Neural cell (in vitro differentiated cells): ENCODE measurements around the gene ARPC1B. TPM values are rescaled to one million over a fixed set of nuclear protein-coding genes. Genes with fewer than 3 reads are reported as not detected.

ENCODE experiments used
- H2AFZ ChIP-seq: fragments of 200-600, 300-800 bp; sonication (generic), shearing (Covaris generic); 2 replicates; pipeline ENCODE4 v1.6.0; 2014; ENCODE audit warnings: low read depth, mild to moderate bottlenecking, antibody characterized with exemption, low read length, moderate library complexity
- H3F3A ChIP-seq: fragments of 200-600 bp; shearing (Covaris generic); 2 replicates; pipeline ENCODE4 v1.6.1; 2016; ENCODE audit warnings: mild to moderate bottlenecking, moderate library complexity, mixed read lengths, antibody characterized with exemption, low read length; ENCODE audit not compliant: insufficient read depth, poor library complexity, severe bottlenecking
- H3K27ac ChIP-seq: fragments of 200-600, 300-800 bp; sonication (generic), shearing (Covaris generic); 2 replicates; pipeline ENCODE4 v1.5.1; 2014; ENCODE audit warnings: mild to moderate bottlenecking, low read length, moderate library complexity
- H3K27me3 ChIP-seq: fragments of 300-800, 200-600 bp; sonication (generic), shearing (Covaris generic); 2 replicates; pipeline ENCODE4 v1.6.0; 2014; ENCODE audit warnings: mild to moderate bottlenecking, low read depth, low read length, moderate library complexity; ENCODE audit not compliant: insufficient read depth
- H3K36me3 ChIP-seq: fragments of 300-800, 200-600 bp; sonication (generic), shearing (Covaris generic); 2 replicates; pipeline ENCODE4 v1.5.1; 2014; ENCODE audit warnings: mild to moderate bottlenecking, antibody characterized with exemption, low read length, moderate library complexity; ENCODE audit not compliant: insufficient read depth
- H3K4me2 ChIP-seq: fragments of 300-800, 200-600 bp; sonication (generic), shearing (Covaris generic); 2 replicates; pipeline ENCODE4 v1.6.0; 2014; ENCODE audit warnings: mild to moderate bottlenecking, low read length
- H3K4me3 ChIP-seq: fragments of 300-800, 200-600 bp; sonication (generic), shearing (Covaris generic); 2 replicates; pipeline ENCODE4 v1.5.1; 2014; ENCODE audit warnings: mild to moderate bottlenecking, low read length, moderate library complexity
- H3K79me2 ChIP-seq: fragments of 200-600 bp; shearing (Covaris generic); replicated peaks from 2 replicates; pipeline ENCODE4 v1.6.0; 2014; ENCODE audit warnings: mild to moderate bottlenecking, low read length, moderate library complexity; ENCODE audit not compliant: insufficient read depth
- H3K9ac ChIP-seq: fragments of 300-800, 200-600 bp; sonication (generic), shearing (Covaris generic); 2 replicates; pipeline ENCODE4 v1.6.1; 2016; ENCODE audit warnings: mild to moderate bottlenecking, low read length, mixed read lengths
- H3K9me2 ChIP-seq: fragments of 200-600 bp; shearing (Covaris generic); 2 replicates; pipeline ENCODE4 v1.6.1; 2016; ENCODE audit warnings: mild to moderate bottlenecking, low read length, mixed read lengths; ENCODE audit not compliant: insufficient read depth
- H3K9me3 ChIP-seq: fragments of 200-600, 300-800 bp; sonication (generic), shearing (Covaris generic); 2 replicates; pipeline ENCODE4 v1.6.1; 2016; ENCODE audit warnings: mild to moderate bottlenecking, mixed run types, low read length, moderate library complexity, mixed read lengths
- H4K20me1 ChIP-seq: fragments of 200-600 bp; shearing (Covaris generic); 2 replicates; pipeline ENCODE4 v1.6.1; 2016; ENCODE audit warnings: mild to moderate bottlenecking, mixed run types; ENCODE audit not compliant: insufficient read depth
- EP300 ChIP-seq: fragments of 450-650 bp; conservative IDR thresholded peaks from 2 replicates; pipeline ENCODE4 v1.6.1; 2014; ENCODE audit warnings: antibody characterized with exemption, mild to moderate bottlenecking, moderate library complexity; ENCODE audit not compliant: poor library complexity, severe bottlenecking
- EZH2 ChIP-seq: fragments of 200-600, 300-800 bp; shearing (Covaris generic), sonication (generic); IDR thresholded peaks from 2 replicates; pipeline ENCODE4 v1.6.1; 2014; ENCODE audit warnings: antibody characterized with exemption, low read length, borderline replicate concordance, mild to moderate bottlenecking; ENCODE audit not compliant: insufficient read depth, poor library complexity, severe bottlenecking
- MXI1 ChIP-seq: fragments of 450-650 bp; conservative IDR thresholded peaks from 2 replicates; pipeline ENCODE4 v1.6.1; 2014; ENCODE audit warnings: antibody characterized with exemption, mild to moderate bottlenecking; ENCODE audit not compliant: poor library complexity, severe bottlenecking
- POLR2AphosphoS5 ChIP-seq: IDR thresholded peaks from 2 replicates; pipeline ENCODE4 v1.6.1; 2012
- RAD21 ChIP-seq: fragments of 450-650 bp; conservative IDR thresholded peaks from 2 replicates; pipeline ENCODE4 v1.6.1; 2014; ENCODE audit warnings: antibody characterized with exemption, mild to moderate bottlenecking, moderate library complexity
- REST ChIP-seq: IDR thresholded peaks from 2 replicates; pipeline ENCODE4 v1.6.1; 2012; ENCODE audit warnings: borderline replicate concordance
- SMC3 ChIP-seq: fragments of 450-650 bp; conservative IDR thresholded peaks from 2 replicates; pipeline ENCODE4 v1.6.1; 2014; ENCODE audit warnings: antibody characterized with exemption, mild to moderate bottlenecking, moderate library complexity; ENCODE audit not compliant: poor library complexity
- TAF1 ChIP-seq: IDR thresholded peaks from 2 replicates; pipeline ENCODE4 v1.6.1; 2012; ENCODE audit warnings: low read depth
- polyA plus RNA-seq: library from polyadenylated mRNA; depleted of rRNA; stranded (reverse); fragments of >200 nt; gene quantifications from 2 replicates; pipeline ENCODE4 v1.2.3, GENCODE V29; 2014
- TF ChIP-seq, protein P1 (sequence below): fragments of 450-650 bp; IDR thresholded peaks from 2 replicates; pipeline ENCODE4 v1.5.1; 2014; ENCODE audit warnings: antibody characterized with exemption, mild to moderate bottlenecking, moderate library complexity; ENCODE audit not compliant: poor library complexity, severe bottlenecking

The ARPC1B gene
- polyA plus RNA-seq, 1 donor from 2014 or later, result 1.7 TPM

- no peaks in the 10 kb centered on the region for H3K9me2 ChIP-seq
- H3K27ac ChIP-seq, result no peak overlapping the region
- H3K36me3 ChIP-seq, result peaks cover 3% of the 10 kb centered on the region
Observed at GRCh38 chr7:99368750-99369389, 5.7 kb upstream of the ARPC1B start.

GRCh38 chr7:99369767-99370391 lies 4.7 kb upstream of the ARPC1B start:
- no peak overlapping the region for H3K4me2 ChIP-seq
- H3K27me3 ChIP-seq, result peaks cover 4% of the 10 kb centered on the region
- H3K27ac ChIP-seq, result no peak overlapping the region
- no peaks in the 10 kb centered on the region for H3F3A ChIP-seq
- H3K9me3 ChIP-seq, result no peaks in the 10 kb centered on the region
- H2AFZ ChIP-seq, result no peak overlapping the region
- H3K36me3 ChIP-seq, result peaks cover 3% of the 10 kb centered on the region
- H3K79me2 ChIP-seq, result no peaks in the 10 kb centered on the region
- H3K9me2 ChIP-seq, result no peaks in the 10 kb centered on the region
- no peak overlapping the region for H3K4me3 ChIP-seq
- no peaks in the 10 kb centered on the region for H4K20me1 ChIP-seq
- H3K9ac ChIP-seq, result no peak overlapping the region
- TF ChIP-seq EZH2 (no peak), POLR2AphosphoS5 (no peak), REST (no peak), MXI1 (no peak), TAF1 (no peak), EP300 (no peak)

More at GRCh38 chr7:99368750-99369389, 5.7 kb upstream of the ARPC1B start:
- H3K9me3 ChIP-seq, result no peaks in the 10 kb centered on the region
- no peak overlapping the region for H3K9ac ChIP-seq
- H3K4me2 ChIP-seq, result no peak overlapping the region
- no peaks in the 10 kb centered on the region for H4K20me1 ChIP-seq
- H3F3A ChIP-seq, result no peaks in the 10 kb centered on the region
- no peak overlapping the region for H2AFZ ChIP-seq
- TF ChIP-seq SMC3, result no peak
- no peak for TF ChIP-seq EP300
- TF ChIP-seq, protein P1, sequence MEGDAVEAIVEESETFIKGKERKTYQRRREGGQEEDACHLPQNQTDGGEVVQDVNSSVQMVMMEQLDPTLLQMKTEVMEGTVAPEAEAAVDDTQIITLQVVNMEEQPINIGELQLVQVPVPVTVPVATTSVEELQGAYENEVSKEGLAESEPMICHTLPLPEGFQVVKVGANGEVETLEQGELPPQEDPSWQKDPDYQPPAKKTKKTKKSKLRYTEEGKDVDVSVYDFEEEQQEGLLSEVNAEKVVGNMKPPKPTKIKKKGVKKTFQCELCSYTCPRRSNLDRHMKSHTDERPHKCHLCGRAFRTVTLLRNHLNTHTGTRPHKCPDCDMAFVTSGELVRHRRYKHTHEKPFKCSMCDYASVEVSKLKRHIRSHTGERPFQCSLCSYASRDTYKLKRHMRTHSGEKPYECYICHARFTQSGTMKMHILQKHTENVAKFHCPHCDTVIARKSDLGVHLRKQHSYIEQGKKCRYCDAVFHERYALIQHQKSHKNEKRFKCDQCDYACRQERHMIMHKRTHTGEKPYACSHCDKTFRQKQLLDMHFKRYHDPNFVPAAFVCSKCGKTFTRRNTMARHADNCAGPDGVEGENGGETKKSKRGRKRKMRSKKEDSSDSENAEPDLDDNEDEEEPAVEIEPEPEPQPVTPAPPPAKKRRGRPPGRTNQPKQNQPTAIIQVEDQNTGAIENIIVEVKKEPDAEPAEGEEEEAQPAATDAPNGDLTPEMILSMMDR, result no peak
- TF ChIP-seq POLR2AphosphoS5, result no peak
- TF ChIP-seq EZH2, result no peak
- no peak for TF ChIP-seq TAF1
- TF ChIP-seq RAD21, result no peak
- no peak for TF ChIP-seq MXI1
- no peak for TF ChIP-seq REST
- H3K4me3 ChIP-seq, result no peak overlapping the region
- no peaks in the 10 kb centered on the region for H3K27me3 ChIP-seq
- H3K79me2 ChIP-seq, result no peaks in the 10 kb centered on the region
